IMR-90 (cell line): ENCODE data around the gene ATP6V1D.

Experiments
- CTCF ChIP-seq: conservative IDR thresholded peaks from 2 replicates; pipeline ENCODE4 v1.5.1; 2012; ENCODE audit warnings: mild to moderate bottlenecking, low read depth, low read length, improper control_type of control experiment
- FOS ChIP-seq: fragments of 150-350 bp; IDR thresholded peaks from 2 replicates; pipeline ENCODE4 v1.6.1; 2016; ENCODE audit warnings: low read depth, low read length
- MAZ ChIP-seq: IDR thresholded peaks from 2 replicates; pipeline ENCODE4 v1.6.1; 2012; ENCODE audit warnings: low read depth, mild to moderate bottlenecking, low read length, improper control_type of control experiment, moderate library complexity, borderline replicate concordance
- POLR2A ChIP-seq: IDR thresholded peaks from 2 replicates; pipeline ENCODE4 v1.6.1; 2012; ENCODE audit warnings: mild to moderate bottlenecking, low read depth, low read length
- RAD21 ChIP-seq: IDR thresholded peaks from 2 replicates; pipeline ENCODE4 v1.6.1; 2012; ENCODE audit warnings: low read length, improper control_type of control experiment
- RCOR1 ChIP-seq: IDR thresholded peaks from 2 replicates; pipeline ENCODE4 v1.6.1; 2012; ENCODE audit warnings: mild to moderate bottlenecking, low read length, improper control_type of control experiment; ENCODE audit not compliant: insufficient replicate concordance
- USF2 ChIP-seq: fragments of 150-350 bp; IDR thresholded peaks from 2 replicates; pipeline ENCODE4 v1.6.1; 2017; ENCODE audit warnings: mild to moderate bottlenecking, antibody characterized with exemption, low read length, low read depth

DNA sequence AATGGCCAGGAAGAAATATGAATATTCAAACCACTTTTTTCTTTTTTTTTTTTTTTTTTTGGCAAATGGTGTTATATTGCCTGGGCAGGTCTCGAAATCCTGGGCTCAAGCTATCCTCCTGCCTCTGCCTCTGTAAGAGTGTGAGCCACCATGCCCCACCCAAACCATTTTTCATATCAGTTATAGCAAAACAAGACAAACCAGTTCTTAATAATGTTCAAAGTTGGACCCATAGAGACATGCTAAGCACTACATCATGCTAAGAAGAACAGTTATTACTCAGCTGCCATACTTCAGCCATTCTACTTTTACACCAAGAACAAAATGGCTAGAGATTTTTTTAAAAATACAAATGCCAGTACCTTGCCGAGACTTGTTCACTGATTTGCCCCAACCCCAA lies 26.0 kb upstream of the ATP6V1D start:
- TF ChIP-seq USF2 = no peak
- no peak for TF ChIP-seq CTCF
- no peak for TF ChIP-seq RAD21
- no peak for TF ChIP-seq FOS
- no peak for TF ChIP-seq RCOR1
- TF ChIP-seq POLR2A = no peak
- no peak for TF ChIP-seq MAZ
